Hepatocyte (in vitro differentiated cells): ENCODE data around the gene SUN2. TPM values are rescaled to one million over a fixed set of nuclear protein-coding genes. Genes with fewer than 3 reads are reported as not detected.

ENCODE experiments used
- DNase-seq: peaks from one replicate; pipeline ENCODE4 v3.0.0-alpha.2; 2016; ENCODE audit warnings: low spot score
- H2AFZ ChIP-seq: fragments of 200-600 bp; sonication (generic); 2 replicates; pipeline ENCODE4 v1.6.0; 2016; ENCODE audit warnings: antibody characterized with exemption, mild to moderate bottlenecking
- H3K27ac ChIP-seq: fragments of 200-600 bp; sonication (generic); 2 replicates; pipeline ENCODE4 v1.5.1; 2016; ENCODE audit warnings: mild to moderate bottlenecking
- H3K27me3 ChIP-seq: fragments of 200-600 bp; sonication (generic); 2 replicates; pipeline ENCODE4 v1.6.1; 2016
- H3K36me3 ChIP-seq: fragments of 200-600 bp; sonication (generic); replicated peaks from 2 replicates; pipeline ENCODE4 v1.5.1; 2016; ENCODE audit warnings: low read depth; ENCODE audit not compliant: insufficient read depth
- H3K4me1 ChIP-seq: fragments of 200-600 bp; sonication (generic); 2 replicates; pipeline ENCODE4 v1.5.1; 2016; ENCODE audit warnings: mild to moderate bottlenecking, moderate library complexity; ENCODE audit not compliant: insufficient read depth
- H3K4me2 ChIP-seq: fragments of 200-600 bp; sonication (generic); 2 replicates; pipeline ENCODE4 v1.6.0; 2016
- H3K4me3 ChIP-seq: fragments of 200-600 bp; sonication (generic); 2 replicates; pipeline ENCODE4 v1.5.1; 2016; ENCODE audit warnings: mild to moderate bottlenecking
- H3K79me2 ChIP-seq: fragments of 200-600 bp; sonication (generic); 2 replicates; pipeline ENCODE4 v1.6.0; 2017; ENCODE audit warnings: mild to moderate bottlenecking
- H3K9me2 ChIP-seq: fragments of 200-600 bp; sonication (generic); replicated peaks from 2 replicates; pipeline ENCODE4 v1.6.0; 2017; ENCODE audit warnings: mild to moderate bottlenecking; ENCODE audit not compliant: insufficient read depth
- H3K9me3 ChIP-seq: fragments of 200-600 bp; sonication (generic); 2 replicates; pipeline ENCODE4 v1.5.1; 2016; ENCODE audit warnings: low read depth, mild to moderate bottlenecking
- H4K20me1 ChIP-seq: fragments of 200-600 bp; sonication (generic); 2 replicates; pipeline ENCODE4 v1.6.0; 2016; ENCODE audit warnings: mild to moderate bottlenecking; ENCODE audit not compliant: insufficient read depth, poor library complexity, severe bottlenecking
- CTCF ChIP-seq: fragments of 200-600 bp; sonication (generic); IDR thresholded peaks from 2 replicates; pipeline ENCODE4 v1.5.1; 2016; ENCODE audit warnings: antibody characterized with exemption, mild to moderate bottlenecking; ENCODE audit not compliant: poor library complexity
- EZH2 ChIP-seq: fragments of 200-600 bp; sonication (generic); IDR thresholded peaks from 2 replicates; pipeline ENCODE4 v1.6.1; 2016; ENCODE audit warnings: antibody characterized with exemption, mild to moderate bottlenecking, borderline replicate concordance
- EZH2phosphoT487 ChIP-seq: fragments of 200-600 bp; sonication (generic); IDR thresholded peaks from one replicate; pipeline ENCODE4 v1.6.1; 2018; ENCODE audit warnings: antibody characterized with exemption, mild to moderate bottlenecking, low read depth, moderate library complexity; ENCODE audit not compliant: unreplicated experiment, severe bottlenecking
- WGBS: methylation state at CpG from one replicate; pipeline ENCODE4 v1.1.6; 2016; ENCODE audit warnings: low lambda C conversion rate; ENCODE audit errors: missing lambda C conversion rate; 5-methylcytosine and 5-hydroxymethylcytosine counted together
- polyA plus RNA-seq: library from polyadenylated mRNA; unstranded; fragments of >200 nt; fragmentation: Nextera tagmentation; extraction: Ambion mirVana; gene quantifications from 2 replicates; pipeline ENCODE4 v1.2.1, GENCODE V29; 2016
- total RNA-seq: library from RNA; depleted of rRNA; stranded (reverse); fragments of >200 nt; gene quantifications from 2 replicates; pipeline ENCODE4 v1.2.3, GENCODE V29; 2014

The SUN2 gene
- total and polyA plus RNA-seq, 2 experiments from 2014 or later = 56.1 to 70.8 TPM

GRCh38 chr22:38770257-38770949 lies 14.6 kb upstream of the SUN2 start:
- Histone ChIP-seq H3K9me2 (no peaks in the 10 kb centered on the region), H3K4me2 (no peak overlapping the region), H3K36me3 (no peaks in the 10 kb centered on the region), H3K9me3 (no peaks in the 10 kb centered on the region), H3K4me3 (no peak overlapping the region), H3K79me2 (no peaks in the 10 kb centered on the region), H4K20me1 (no peaks in the 10 kb centered on the region), H3K4me1 (no peaks in the 10 kb centered on the region), H2AFZ (no peak overlapping the region), H3K27me3 (no peaks in the 10 kb centered on the region), H3K27ac (no peak overlapping the region)
- no peak for DNase-seq
- WGBS = 96% methylated on average over 16 of the region's 16 CpGs
- TF ChIP-seq CTCF (no peak), EZH2 (no peak), EZH2phosphoT487 (no peak)

GRCh38 chr22:38768036-38768435 lies 12.2 kb upstream of the SUN2 start:
- no peaks in the 10 kb centered on the region for H4K20me1 ChIP-seq
- no peaks in the 10 kb centered on the region for H3K27me3 ChIP-seq
- TF ChIP-seq CTCF (no peak), EZH2phosphoT487 (no peak), EZH2 (no peak)
- no peak overlapping the region for H2AFZ ChIP-seq
- no peaks in the 10 kb centered on the region for H3K36me3 ChIP-seq
- no peaks in the 10 kb centered on the region for H3K9me2 ChIP-seq
- H3K4me2 ChIP-seq = no peak overlapping the region
- H3K4me3 ChIP-seq = no peak overlapping the region
- H3K9me3 ChIP-seq = no peaks in the 10 kb centered on the region
- H3K27ac ChIP-seq = no peak overlapping the region
- DNase-seq = no peak
- no peaks in the 10 kb centered on the region for H3K4me1 ChIP-seq
- 96% methylated on average over 11 of the region's 11 CpGs for WGBS
- no peaks in the 10 kb centered on the region for H3K79me2 ChIP-seq

GRCh38 chr22:38767313-38767712 lies 11.5 kb upstream of the SUN2 start:
- no peak for TF ChIP-seq EZH2phosphoT487
- TF ChIP-seq CTCF = no peak
- no peak for TF ChIP-seq EZH2
- H3K27ac ChIP-seq = no peak overlapping the region
- H3K4me3 ChIP-seq = no peak overlapping the region
- H3K9me2 ChIP-seq = no peaks in the 10 kb centered on the region
- no peaks in the 10 kb centered on the region for H3K27me3 ChIP-seq
- H3K9me3 ChIP-seq = no peaks in the 10 kb centered on the region
- no peak overlapping the region for H2AFZ ChIP-seq
- no peaks in the 10 kb centered on the region for H4K20me1 ChIP-seq
- H3K4me2 ChIP-seq = no peak overlapping the region
- DNase-seq = no peak
- WGBS = 95% methylated on average over 9 of the region's 9 CpGs
- no peaks in the 10 kb centered on the region for H3K36me3 ChIP-seq
- H3K79me2 ChIP-seq = no peaks in the 10 kb centered on the region
- H3K4me1 ChIP-seq = no peaks in the 10 kb centered on the region
